ENCODE results near the gene GOLGA1.
A peak's percentile ranks its signal among the peaks of the same experiment; 100 is the strongest.
"Not testable (repeated sequence)": the region's sequence is repeated elsewhere in the genome, so short reads cannot be mapped to it uniquely, and the experiment has no call there.

Gene GOLGA1

GRCh38 chr9:124852829-124853531 lies 87.9 kb downstream of the GOLGA1 start, which contains the start of gene WDR38:
Gene WDR38, plus strand, starts transcription at chr9:124853460. Its CDS starts 72 bp downstream, at chr9:124853532.
- H3K9me3 ChIP-seq (ENCODE audit: control insufficient read depth in 1 of 2, low read length in 2 of 2): no peaks in the 10 kb centered on the region
- no peaks in the 10 kb centered on the region for H3K27me3 ChIP-seq (ENCODE audit: control insufficient read depth in 1 of 2, insufficient read depth in 2 of 2, low read length in 2 of 2)
- H3K4me1 ChIP-seq (ENCODE audit: control insufficient read depth in 1 of 2, insufficient read depth in 2 of 2, low read length in 2 of 2): peaks cover 8 to 14% of the 10 kb centered on the region in 2 donors
- peak within 1 kb of the TSS; percentile 40 to 57 for H3K9ac ChIP-seq (ENCODE audit: low read depth in 1 of 2, low read length in 2 of 2)
- H3K36me3 ChIP-seq (ENCODE audit: control insufficient read depth in 1 of 2, insufficient read depth in 2 of 2, low read length in 2 of 2): peaks cover under 1 to 16% of the 10 kb centered on the region in 2 donors
- no peak within 1 kb of the TSS for H3K27ac ChIP-seq (ENCODE audit: low read depth, low read length)
- H3K4me3 ChIP-seq (ENCODE audit: low read depth in 1 of 2, low read length in 2 of 2): peak within 1 kb of the TSS; percentile 46 to 66

DNA sequence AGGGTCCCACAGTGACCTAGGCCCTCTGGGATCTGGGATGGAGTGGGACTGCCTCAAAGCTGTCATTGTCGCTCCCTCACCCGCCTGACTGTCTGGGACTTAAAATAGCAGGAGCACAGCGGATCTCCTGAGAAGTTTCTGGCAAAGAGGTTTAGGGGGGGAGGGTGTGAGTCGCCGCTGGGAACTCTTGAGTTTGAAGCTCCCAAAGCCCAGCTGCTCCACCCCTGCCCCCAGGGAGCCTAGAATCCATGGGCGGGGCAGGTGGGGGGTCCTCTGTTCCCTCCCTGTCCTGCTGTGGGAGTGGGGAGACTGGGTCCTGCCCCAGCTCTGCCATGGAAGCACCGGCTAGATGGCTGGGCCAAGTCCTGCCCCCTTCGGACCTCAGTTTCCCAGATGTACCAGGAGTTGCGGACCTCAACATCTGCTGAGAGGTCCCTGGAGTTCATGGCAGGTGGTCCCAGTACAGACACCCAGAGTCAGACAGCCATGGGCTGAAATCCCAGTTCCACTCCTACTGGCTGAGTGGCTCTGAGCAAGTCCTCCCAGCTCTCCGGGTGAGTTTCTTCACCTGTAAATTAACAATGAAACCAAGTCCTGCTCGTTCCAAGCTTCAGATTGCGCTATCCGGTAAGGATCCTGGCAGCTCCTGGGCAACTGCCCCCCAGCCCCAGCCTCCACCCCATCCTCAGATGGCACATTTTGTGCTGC lies 88.6 kb downstream of the GOLGA1 start:
- no peaks in the 10 kb centered on the region for H3K27me3 ChIP-seq (ENCODE audit: control insufficient read depth in 1 of 2, insufficient read depth in 2 of 2, low read length in 2 of 2)
- peak overlapping the region; percentile 46 to 66 for H3K4me3 ChIP-seq (ENCODE audit: low read depth in 1 of 2, low read length in 2 of 2)
- no peak overlapping the region for H3K27ac ChIP-seq (ENCODE audit: low read depth, low read length)
- H3K36me3 ChIP-seq (ENCODE audit: control insufficient read depth in 1 of 2, insufficient read depth in 2 of 2, low read length in 2 of 2): peaks cover 0 to 9% of the 10 kb centered on the region in 2 donors
- H3K9ac ChIP-seq (ENCODE audit: low read depth in 1 of 2, low read length in 2 of 2): peak overlapping the region; percentile 40 to 57
- H3K4me1 ChIP-seq (ENCODE audit: control insufficient read depth in 1 of 2, insufficient read depth in 2 of 2, low read length in 2 of 2): peaks cover 8 to 14% of the 10 kb centered on the region in 2 donors
- no peaks in the 10 kb centered on the region for H3K9me3 ChIP-seq (ENCODE audit: control insufficient read depth in 1 of 2, low read length in 2 of 2)

GRCh38 chr9:124849801-124850200 lies 91.1 kb downstream of the GOLGA1 start:
- H3K9ac ChIP-seq (ENCODE audit: low read depth in 1 of 2, low read length in 2 of 2): no peak overlapping the region
- H3K36me3 ChIP-seq (ENCODE audit: control insufficient read depth in 1 of 2, insufficient read depth in 2 of 2, low read length in 2 of 2): no peaks in the 10 kb centered on the region
- no peak overlapping the region for H3K4me3 ChIP-seq (ENCODE audit: low read depth in 1 of 2, low read length in 2 of 2)
- no peak overlapping the region for H3K27ac ChIP-seq (ENCODE audit: low read depth, low read length)
- H3K27me3 ChIP-seq (ENCODE audit: control insufficient read depth in 1 of 2, insufficient read depth in 2 of 2, low read length in 2 of 2): no peaks in the 10 kb centered on the region
- H3K4me1 ChIP-seq (ENCODE audit: control insufficient read depth in 1 of 2, insufficient read depth in 2 of 2, low read length in 2 of 2): peaks cover 8 to 14% of the 10 kb centered on the region in 2 donors
- no peaks in the 10 kb centered on the region for H3K9me3 ChIP-seq (ENCODE audit: control insufficient read depth in 1 of 2, low read length in 2 of 2)

- Histone ChIP-seq H3K27ac (ENCODE audit: low read depth, low read length) (no peak overlapping the region), H3K9ac (ENCODE audit: low read depth in 1 of 2, low read length in 2 of 2) (no peak overlapping the region), H3K4me3 (ENCODE audit: low read depth in 1 of 2, low read length in 2 of 2) (no peak overlapping the region), H3K27me3 (ENCODE audit: control insufficient read depth in 1 of 2, insufficient read depth in 2 of 2, low read length in 2 of 2) (no peaks in the 10 kb centered on the region), H3K9me3 (ENCODE audit: control insufficient read depth in 1 of 2, low read length in 2 of 2) (no peaks in the 10 kb centered on the region), H3K36me3 (ENCODE audit: control insufficient read depth in 1 of 2, insufficient read depth in 2 of 2, low read length in 2 of 2) (no peaks in the 10 kb centered on the region), H3K4me1 (ENCODE audit: control insufficient read depth in 1 of 2, insufficient read depth in 2 of 2, low read length in 2 of 2) (no peaks in the 10 kb centered on the region)
Observed at GRCh38 chr9:124846969-124847368, 93.9 kb downstream of the GOLGA1 start.

GRCh38 chr9:124846467-124846866 lies 94.4 kb downstream of the GOLGA1 start:
- not testable (repeated sequence) for H3K36me3 ChIP-seq (ENCODE audit: control insufficient read depth in 1 of 2, insufficient read depth in 2 of 2, low read length in 2 of 2); H3K9ac ChIP-seq (ENCODE audit: low read depth in 1 of 2, low read length in 2 of 2); H3K9me3 ChIP-seq (ENCODE audit: control insufficient read depth in 1 of 2, low read length in 2 of 2); H3K27me3 ChIP-seq (ENCODE audit: control insufficient read depth in 1 of 2, insufficient read depth in 2 of 2, low read length in 2 of 2); H3K4me3 ChIP-seq (ENCODE audit: low read depth in 1 of 2, low read length in 2 of 2); H3K4me1 ChIP-seq (ENCODE audit: control insufficient read depth in 1 of 2, insufficient read depth in 2 of 2, low read length in 2 of 2); H3K27ac ChIP-seq (ENCODE audit: low read depth, low read length)

GRCh38 chr9:124844291-124844690 lies 96.6 kb downstream of the GOLGA1 start:
- H3K4me3 ChIP-seq (ENCODE audit: low read depth in 1 of 2, low read length in 2 of 2): no peak overlapping the region
- no peaks in the 10 kb centered on the region for H3K36me3 ChIP-seq (ENCODE audit: control insufficient read depth in 1 of 2, insufficient read depth in 2 of 2, low read length in 2 of 2)
- H3K4me1 ChIP-seq (ENCODE audit: control insufficient read depth in 1 of 2, insufficient read depth in 2 of 2, low read length in 2 of 2): peaks cover 0 to 5% of the 10 kb centered on the region in 2 donors
- no peak overlapping the region for H3K27ac ChIP-seq (ENCODE audit: low read depth, low read length)
- H3K27me3 ChIP-seq (ENCODE audit: control insufficient read depth in 1 of 2, insufficient read depth in 2 of 2, low read length in 2 of 2): no peaks in the 10 kb centered on the region
- H3K9me3 ChIP-seq (ENCODE audit: control insufficient read depth in 1 of 2, low read length in 2 of 2): no peaks in the 10 kb centered on the region
- H3K9ac ChIP-seq (ENCODE audit: low read depth in 1 of 2, low read length in 2 of 2): no peak overlapping the region

- Histone ChIP-seq H3K27me3 (ENCODE audit: control insufficient read depth in 1 of 2, insufficient read depth in 2 of 2, low read length in 2 of 2) (no peaks in the 10 kb centered on the region), H3K36me3 (ENCODE audit: control insufficient read depth in 1 of 2, insufficient read depth in 2 of 2, low read length in 2 of 2) (no peaks in the 10 kb centered on the region), H3K9ac (ENCODE audit: low read depth in 1 of 2, low read length in 2 of 2) (no peak overlapping the region), H3K4me1 (ENCODE audit: control insufficient read depth in 1 of 2, insufficient read depth in 2 of 2, low read length in 2 of 2) (peaks cover 0 to 5% of the 10 kb centered on the region in 2 donors), H3K27ac (ENCODE audit: low read depth, low read length) (no peak overlapping the region), H3K9me3 (ENCODE audit: control insufficient read depth in 1 of 2, low read length in 2 of 2) (no peaks in the 10 kb centered on the region), H3K4me3 (ENCODE audit: low read depth in 1 of 2, low read length in 2 of 2) (no peak overlapping the region)
Observed at GRCh38 chr9:124843456-124844034, 97.3 kb downstream of the GOLGA1 start.

DNA sequence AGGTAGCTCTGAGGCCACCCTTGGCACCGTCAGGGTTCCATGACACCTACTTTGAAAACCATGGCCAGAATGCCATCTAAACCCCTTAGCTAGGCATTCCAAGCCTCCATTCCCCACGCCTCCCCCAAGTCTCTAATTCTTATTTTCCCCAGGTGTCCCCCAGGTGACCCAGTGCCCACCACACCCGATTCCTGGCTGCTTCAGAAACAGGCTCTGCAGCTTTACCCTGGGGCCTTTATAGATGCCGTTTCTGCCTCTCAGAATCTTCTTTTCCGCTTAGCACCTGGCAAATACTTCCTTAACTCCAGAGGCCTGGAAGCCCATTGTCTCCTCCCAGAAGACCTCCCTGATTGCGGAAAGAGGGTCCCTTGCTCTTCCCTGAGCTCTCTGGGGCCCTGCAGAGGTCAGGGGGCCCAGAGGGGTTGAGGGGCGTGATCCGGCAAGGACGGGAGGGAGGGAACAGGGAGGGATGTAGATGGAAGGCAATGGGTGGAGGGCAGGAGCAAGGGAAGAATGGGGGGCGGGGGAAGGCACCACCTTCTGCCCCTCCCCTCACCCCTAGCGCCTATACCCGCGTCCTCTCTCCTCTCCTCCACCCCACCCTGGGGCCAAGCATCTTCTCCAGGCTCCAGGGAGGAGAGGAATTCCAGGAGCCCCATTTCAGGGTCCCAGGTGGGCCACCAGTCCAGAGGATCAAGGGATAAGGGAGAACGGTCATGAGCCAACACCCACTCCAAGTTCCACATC lies 99.6 kb downstream of the GOLGA1 start:
- Histone ChIP-seq H3K27ac (ENCODE audit: low read depth, low read length) (no peak overlapping the region), H3K36me3 (ENCODE audit: control insufficient read depth in 1 of 2, insufficient read depth in 2 of 2, low read length in 2 of 2) (no peaks in the 10 kb centered on the region), H3K4me1 (ENCODE audit: control insufficient read depth in 1 of 2, insufficient read depth in 2 of 2, low read length in 2 of 2) (peaks cover 0 to 5% of the 10 kb centered on the region in 2 donors), H3K9ac (ENCODE audit: low read depth in 1 of 2, low read length in 2 of 2) (no peak overlapping the region), H3K4me3 (ENCODE audit: low read depth in 1 of 2, low read length in 2 of 2) (no peak overlapping the region), H3K9me3 (ENCODE audit: control insufficient read depth in 1 of 2, low read length in 2 of 2) (no peaks in the 10 kb centered on the region), H3K27me3 (ENCODE audit: control insufficient read depth in 1 of 2, insufficient read depth in 2 of 2, low read length in 2 of 2) (no peaks in the 10 kb centered on the region)

GRCh38 chr9:124840300-124840833 lies 100.5 kb downstream of the GOLGA1 start:
- Histone ChIP-seq H3K9ac (ENCODE audit: low read depth in 1 of 2, low read length in 2 of 2) (no peak overlapping the region), H3K4me1 (ENCODE audit: control insufficient read depth in 1 of 2, insufficient read depth in 2 of 2, low read length in 2 of 2) (peaks cover 3 to 6% of the 10 kb centered on the region in 2 donors), H3K27me3 (ENCODE audit: control insufficient read depth in 1 of 2, insufficient read depth in 2 of 2, low read length in 2 of 2) (no peaks in the 10 kb centered on the region), H3K27ac (ENCODE audit: low read depth, low read length) (no peak overlapping the region), H3K9me3 (ENCODE audit: control insufficient read depth in 1 of 2, low read length in 2 of 2) (no peaks in the 10 kb centered on the region), H3K36me3 (ENCODE audit: control insufficient read depth in 1 of 2, insufficient read depth in 2 of 2, low read length in 2 of 2) (no peaks in the 10 kb centered on the region), H3K4me3 (ENCODE audit: low read depth in 1 of 2, low read length in 2 of 2) (no peak overlapping the region)
